ENCODE measurements around the gene ROR2.

The ROR2 gene

DNA sequence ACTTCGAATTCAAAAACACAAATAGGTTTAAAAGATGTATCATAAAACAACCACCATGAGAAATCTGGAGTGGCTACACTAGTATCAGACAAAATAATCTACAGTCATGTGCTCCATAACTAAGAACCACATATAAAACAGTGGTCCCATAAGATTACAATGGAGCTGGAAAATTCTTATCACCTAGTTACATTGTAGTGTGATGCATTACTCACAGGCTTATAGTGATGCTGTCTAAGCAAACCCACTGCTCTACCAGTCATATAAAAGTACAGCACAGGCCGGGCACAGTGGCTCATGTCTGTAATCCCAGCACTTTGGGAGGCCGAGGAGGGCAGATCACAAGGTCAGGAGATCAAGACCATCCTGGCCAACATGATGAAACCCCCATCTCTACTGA is 160.1 kb downstream of the ROR2 start:
- no peak for DNase-seq

DNA sequence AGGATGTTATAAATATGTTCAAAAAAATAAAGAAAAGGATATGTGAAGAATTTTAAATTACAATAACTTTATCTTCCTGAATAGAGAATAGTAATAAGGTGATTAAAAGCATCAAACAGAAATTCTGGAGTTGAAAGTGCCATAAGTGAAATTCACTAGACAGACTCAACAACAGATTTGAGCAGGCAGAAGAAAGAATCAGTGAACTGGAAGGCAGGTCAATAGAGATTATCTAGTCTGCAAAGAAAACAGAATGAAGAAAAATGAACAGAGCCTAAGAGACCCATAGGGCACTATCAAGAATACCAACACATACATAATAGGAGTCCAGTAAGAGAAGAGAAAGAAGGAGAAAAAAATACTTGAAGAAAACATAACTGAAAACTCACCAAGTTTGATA is 162.1 kb downstream of the ROR2 start:
- DNase-seq = no peak

DNA sequence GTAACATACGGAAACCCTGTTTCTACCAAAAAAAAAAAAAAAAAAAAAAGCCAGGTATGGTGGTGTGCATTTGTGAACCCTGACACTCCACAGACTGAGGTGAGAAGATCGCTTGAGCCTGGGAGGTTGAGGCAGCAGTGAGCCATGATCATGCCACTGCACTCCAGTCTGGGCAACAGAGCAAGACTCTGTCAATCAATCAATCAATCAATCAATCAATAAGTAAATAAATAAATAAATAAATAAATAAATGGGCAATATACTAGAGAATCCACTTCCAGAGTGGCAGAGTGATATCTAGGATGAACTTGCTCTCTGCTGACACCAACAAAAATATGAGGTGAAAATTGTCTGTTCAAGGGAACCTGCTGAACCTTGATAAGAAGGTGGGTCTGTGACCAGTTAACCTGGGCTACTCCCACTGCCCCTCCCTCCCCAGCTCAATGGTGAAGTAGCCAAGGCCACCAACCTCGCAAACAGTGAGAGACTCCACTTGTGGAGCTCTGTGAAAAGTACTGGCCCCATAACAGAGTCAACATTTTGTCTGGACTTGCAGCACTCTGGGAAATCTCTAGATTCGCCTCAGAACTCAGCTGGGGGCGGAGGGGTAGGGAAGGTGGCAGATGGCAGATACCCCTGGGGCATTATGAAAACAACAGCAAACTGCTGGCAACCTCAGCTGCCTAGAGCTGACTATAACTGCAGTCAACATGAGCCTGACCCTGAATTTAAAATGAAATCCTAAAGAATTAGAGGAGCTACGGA is 163.7 kb downstream of the ROR2 start:
- no peak for DNase-seq

DNA sequence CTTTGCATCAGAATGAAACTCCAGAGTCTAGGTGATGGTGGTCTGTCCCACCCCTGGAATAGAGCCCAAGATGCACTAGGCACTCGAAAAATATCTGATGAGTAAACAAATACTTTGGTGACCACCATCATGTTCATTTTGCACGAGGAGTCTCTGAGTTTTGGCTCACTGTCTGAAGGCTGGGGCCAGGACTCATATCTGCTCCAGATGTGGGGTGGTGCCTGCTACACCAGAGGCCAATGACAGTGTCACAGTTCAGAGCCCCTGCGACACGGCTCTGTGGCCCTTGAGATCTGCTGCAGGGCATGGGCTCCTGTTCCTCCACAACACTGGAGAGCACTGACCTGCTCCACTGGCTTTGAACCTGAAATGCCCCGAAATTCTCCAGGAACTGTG is 164.6 kb downstream of the ROR2 start:
- DNase-seq = no peak

DNA sequence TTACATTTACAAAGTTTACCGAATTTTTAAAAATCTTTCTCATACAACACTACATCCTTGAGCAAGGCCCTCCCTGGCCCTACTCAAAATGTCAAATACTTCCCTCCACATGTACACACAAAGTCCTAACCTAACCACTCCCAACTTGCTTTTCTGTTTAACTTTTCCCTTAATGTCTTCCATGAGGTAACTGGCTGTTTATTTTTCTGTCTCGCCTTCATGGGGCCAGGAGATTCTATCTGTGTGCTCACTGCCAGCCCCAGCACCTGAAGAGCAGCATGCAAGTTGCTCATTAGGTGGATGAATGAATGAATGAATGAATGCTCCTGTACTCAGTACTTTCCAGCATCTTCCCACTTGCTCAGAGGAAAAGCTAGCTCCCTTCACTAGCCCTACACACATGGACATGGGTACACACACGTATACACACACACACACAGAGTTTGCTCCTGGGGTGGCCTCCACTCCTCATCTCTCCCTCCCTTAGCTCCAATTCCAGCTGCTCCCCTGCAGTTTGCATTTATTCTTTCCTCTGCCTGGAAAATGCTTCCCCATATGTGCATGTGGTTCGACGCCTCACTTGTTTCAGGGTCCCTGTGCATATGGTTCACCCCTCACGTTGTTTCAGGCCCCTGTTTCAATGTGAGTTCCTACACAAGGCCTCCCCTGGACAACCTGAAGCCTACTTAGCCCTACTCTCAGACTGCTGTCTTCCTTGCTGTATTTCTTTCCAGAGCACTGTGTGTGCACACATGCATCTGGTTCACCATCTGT is 165.2 kb downstream of the ROR2 start:
- no peak for DNase-seq

DNA sequence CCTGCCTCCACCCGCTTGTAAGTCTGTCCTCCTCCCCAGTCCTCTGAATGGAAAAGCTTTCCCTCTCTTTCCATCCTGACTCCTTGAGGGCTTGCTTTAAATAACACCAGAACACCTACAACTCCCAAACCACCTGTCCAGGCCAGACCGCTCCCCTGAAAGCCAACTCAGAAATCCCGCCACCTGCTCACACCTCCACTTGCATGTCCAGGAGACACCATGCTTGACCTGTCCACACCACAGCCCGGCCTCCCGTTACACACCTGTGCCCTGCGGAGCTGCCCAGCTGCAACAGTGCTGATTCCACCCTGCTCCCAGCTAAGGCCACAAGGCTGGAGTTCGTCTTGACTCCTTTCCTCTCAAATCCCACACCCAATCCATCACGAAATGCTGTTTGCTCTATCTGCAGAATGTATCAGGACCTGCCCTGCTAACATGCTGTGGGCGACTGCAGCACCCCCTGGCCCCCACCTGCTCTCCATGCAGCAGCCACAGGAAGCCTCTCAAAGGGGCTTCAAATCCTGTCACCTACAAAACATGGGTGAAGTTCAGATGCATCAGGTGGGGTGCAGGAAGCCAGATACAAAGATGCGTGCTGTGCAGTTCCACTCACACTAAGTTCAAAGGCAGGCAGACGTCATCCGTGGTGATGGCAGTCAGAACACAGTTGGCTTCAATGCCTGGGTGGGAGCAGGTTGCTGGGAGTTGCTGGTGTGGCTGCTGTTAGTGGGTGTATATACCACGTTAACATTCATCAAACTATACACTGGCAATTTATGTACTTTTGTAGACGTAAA is 166.0 kb downstream of the ROR2 start:
- no peak for DNase-seq

DNA sequence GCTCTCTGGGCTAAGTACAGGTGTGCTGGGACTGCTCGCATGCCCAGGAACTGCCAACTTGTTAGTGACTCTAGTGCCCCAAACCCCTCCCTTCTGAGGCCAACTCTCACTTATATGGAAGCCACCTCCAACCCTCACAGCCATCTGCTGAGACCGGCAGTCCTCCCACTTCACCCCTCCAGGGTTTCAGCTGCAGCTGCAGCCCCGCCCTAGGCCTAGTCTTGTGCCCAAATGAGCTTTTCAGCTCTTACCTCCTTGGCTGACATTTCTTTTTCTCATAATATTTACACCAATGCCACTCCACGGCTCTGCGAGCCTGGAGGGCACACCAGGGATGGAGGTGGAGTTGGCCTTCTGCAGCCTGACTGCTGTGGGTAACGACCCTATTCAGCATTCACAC is 166.6 kb downstream of the ROR2 start:
- DNase-seq = no peak

DNA sequence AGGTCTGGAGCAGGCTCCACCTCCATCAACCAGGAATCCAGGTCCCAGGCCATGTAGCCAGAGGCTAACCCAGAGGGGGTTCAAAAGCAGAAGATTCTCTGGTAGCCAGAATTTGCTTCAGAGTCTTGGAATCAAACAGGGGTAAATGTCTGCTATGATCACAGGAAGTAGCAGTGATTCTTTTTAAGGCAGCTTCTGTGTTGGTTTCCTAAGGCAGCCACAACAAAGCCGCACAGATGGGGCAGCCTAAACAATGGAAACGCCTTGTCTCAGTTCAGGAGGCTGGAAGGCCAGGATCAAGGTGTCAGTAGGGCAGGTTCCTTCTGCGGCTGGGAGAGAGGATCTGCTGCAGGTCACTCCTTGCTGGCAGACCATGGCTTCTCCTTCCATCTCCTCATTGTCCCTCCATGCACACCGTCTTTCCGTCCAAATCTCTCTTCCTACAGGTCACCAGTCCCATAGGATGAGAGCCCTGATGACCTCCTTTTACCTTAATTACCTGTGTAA is 167.3 kb downstream of the ROR2 start:
- DNase-seq = no peak

DNA sequence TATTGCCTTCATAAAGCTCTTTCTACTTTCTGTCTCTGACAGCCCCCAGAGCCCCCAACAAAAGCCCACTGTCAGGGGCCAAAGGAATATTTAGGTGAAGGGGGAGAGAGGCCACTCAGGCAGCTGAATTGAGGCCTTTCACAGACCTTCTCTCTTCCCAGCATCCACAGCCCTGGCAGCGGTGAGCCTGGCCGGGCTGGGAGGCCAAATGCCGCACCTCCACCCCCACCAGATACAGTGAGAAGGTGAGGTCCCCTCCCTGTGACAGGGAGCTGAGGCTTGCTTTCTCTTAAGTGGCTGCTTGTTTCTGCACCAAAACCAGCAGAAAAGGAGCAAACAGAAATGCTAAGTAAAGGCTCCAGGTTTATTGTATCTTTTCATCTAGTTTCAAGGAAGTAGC is 168.1 kb downstream of the ROR2 start:
- DNase-seq = no peak

DNA sequence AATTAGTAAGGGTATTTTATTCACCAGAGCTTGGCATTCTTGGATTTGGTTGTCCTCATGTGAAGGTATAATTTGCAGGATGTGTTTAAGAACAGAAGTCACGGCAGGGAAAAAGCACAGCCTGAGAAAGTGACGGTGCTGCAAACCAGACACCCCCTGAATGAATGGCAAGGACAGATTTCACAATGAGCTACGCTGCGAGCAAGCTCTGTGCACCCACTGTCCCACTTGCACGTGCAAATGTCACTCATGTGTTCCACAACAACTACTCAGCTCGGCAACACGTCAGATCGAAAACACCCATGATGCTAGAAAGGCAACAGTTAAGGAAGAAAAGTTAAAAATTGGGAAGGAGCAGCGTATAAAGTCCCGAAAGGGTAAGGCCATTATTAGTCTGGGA is 168.9 kb downstream of the ROR2 start:
- DNase-seq = no peak

DNA sequence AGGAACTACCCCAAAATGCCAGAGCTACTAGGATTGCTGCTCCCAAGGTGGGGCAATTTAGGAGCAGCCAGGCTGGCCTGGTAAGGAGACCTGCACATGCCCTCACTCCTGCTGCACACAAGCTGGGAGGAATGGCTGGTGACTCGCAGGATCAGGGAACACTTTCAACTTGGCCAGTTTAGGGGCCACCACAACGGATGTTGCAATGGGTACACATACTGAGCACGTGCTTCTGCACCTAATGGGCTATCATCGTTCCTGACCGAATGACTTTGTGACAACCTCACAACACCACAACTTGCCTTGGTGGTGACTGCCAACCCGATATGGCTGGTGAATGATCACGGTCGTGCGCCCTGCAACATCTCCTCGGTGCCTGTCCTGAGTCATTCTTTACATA is 172.0 kb downstream of the ROR2 start:
- DNase-seq = no peak

DNA sequence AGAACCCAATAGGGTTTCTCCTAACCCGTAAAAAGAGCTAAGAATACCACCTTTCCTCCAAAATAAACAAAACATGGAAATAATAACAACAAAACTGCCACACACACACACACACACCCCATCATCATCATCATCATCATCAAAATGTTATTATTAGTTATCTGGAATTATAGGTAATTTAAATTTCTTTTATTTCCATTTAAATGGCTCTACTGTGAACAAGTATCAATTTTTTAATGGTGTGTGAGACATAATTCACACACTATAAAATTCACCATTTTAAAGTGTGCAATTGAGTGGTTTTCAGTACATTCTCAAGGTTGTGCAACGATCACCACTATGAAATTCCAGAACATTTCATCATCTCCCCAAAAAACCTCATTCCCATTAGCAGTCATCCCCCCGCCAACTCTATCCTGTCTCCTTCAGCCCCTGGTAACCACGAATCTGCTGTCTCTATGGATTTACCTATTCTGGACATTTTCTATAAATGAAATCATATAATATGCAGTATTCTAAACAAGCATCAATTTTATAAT is 172.7 kb downstream of the ROR2 start:
- no peak for DNase-seq

DNA sequence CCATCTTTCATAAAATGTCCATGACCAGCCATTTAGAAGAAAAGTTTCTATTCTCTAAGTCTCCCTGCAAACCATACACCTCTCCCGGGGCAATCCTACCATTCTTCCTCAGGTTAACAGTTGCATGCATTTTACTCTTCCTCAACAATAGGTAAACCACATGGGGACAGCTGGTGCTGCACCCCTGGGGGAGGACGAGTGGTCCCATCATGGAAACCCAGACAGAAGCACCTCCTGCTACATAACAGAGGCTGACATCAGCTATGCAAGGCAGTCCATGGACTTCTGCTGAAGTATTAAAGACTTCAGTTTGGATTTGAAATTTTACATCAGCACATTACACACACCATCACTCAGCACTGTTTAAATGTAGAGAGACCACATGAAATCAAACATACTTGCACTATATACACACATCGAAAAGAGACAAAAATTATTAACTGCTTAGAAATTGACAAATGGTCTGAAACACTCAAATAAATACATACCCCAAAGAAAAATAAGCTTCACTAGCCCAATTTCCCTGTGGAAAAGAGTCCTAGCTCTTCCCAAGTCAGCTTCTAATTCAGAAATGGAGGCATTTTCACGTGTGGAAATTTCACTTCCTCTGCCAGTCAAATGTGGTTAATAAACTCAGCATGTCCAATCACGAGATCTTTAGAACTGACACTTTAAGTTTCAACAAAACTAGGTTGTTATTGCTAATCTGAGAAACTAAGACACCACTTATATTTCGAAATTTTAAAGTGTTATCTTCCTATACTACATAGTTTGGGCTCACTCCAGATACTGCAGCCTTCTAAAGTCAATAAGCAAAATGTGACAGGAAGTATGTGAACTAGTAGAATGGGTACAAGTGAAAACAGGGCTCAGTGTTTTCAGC is 173.4 kb downstream of the ROR2 start:
- DNase-seq = no peak

DNA sequence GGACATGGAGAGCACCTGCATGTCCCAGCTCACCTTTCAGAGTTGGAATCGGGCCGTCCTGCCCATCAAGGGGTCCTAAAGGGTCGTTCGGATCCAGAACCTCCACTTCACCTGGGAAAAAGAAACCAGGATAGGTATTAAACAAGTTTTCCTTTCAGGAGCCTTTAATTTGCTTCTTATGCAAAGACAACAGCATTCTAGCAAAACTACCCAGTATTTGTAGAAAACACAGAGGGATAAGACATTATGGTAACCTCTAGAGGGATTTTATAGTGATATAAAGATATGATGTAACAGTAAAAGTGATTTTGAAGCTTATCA is 174.4 kb downstream of the ROR2 start:
- no peak for DNase-seq

DNA sequence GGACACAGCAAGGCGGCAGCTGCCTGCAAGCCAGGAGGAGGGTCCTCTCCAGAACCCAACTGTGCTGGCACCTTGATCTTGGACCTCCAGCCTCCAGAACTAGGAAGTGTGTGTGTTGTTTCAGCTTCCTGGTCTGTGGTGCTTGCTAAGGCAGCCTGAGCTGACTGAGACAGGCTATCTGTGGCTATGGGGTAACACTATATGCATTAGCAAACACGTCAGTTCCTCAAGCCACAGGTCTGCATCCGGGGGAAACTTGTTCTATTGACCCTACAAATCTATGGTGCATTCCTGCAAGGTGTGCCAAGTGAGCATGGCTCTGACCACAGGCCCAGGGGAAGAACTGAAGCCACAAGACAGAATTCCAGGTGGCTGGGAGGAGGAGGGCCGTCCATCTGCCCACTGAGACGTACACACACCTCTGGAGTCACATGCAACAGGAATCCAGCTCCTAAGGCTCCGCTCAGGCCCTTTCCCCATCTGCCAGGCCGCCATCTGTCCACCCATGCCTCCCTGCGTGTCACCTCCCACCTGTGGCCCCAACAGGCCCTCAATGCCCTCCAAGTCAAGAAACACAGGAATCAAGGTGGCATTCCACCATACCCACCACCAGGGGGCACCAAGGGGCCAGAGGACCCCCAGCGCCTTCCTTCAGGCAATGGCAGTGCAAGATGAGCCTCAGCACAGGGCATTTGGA is 174.9 kb downstream of the ROR2 start:
- peak; percentile 40 to 56 for DNase-seq

DNA sequence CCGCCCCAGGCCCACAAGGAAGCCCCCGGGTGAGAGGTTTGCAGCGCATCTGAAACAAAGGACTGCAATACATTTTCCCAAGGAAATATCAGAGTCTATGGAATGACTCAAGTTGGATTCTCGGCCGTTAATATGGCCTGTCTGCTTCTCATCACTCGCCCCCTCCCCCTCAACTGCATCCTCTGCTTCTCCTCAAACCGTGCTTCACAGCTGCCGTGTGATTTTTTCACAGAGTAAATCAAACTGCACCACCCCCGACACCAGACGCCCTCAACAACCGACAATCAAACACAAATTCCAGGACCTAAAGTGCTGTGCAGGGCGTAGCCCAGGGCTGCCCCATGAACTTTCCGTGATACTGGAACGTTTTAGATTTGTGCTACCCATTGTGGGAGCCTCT is 176.9 kb downstream of the ROR2 start:
- no peak for DNase-seq

DNA sequence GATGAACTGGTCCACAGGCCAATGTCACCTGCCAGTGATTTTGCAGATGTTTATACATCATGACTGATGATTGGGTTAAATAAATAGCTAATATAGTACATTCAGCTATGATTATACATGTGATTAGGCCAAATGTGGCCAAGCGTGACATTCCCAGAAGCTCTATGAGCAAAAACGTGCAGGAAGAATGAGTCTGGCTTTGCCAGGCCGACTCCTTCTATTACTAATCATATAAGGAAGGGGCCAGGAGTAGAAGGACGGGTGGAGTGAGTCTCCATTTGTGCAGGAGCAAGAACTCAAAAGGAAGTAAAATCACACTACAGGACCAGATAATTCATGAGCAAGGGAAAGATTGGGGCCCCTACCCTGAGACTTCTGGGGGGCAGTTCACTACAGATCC is 178.2 kb downstream of the ROR2 start:
- DNase-seq = no peak

DNA sequence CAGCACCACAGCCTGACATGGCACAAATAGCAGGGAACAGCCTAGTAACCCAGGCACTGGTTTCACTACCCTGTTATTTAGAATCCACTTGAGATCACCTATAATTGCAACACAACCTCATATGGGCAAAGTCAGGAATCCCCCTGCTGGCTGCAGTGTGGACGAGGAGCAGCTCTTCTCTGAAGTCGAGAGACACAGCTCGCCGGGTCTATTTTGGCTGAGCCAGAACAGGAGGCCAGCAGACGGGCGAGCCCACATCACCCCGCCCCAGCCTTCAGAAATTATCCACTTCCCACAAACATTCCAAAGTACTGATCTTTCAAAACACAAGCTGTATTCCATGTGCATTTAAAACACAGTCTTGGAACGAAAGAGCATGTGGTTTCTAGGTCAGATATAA is 179.0 kb downstream of the ROR2 start:
- no peak for DNase-seq

DNA sequence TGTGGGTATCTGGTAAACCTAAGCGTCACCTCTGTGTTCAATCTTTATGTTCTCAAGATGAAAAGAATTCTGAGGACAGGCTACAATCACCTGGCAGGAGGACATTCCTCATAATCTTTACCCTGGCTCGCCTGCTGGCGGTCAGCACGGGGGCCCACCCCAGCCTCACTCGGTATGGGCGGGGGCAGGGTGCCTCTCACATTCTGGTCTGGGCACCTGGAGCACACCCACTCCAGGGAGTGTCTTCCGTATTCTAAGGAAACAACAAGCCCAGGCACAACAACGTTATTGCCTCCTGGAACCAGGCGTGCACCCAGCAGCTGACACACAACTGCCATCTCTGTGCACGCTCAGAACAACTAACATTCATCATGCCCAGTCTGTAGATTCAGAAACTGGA is 179.8 kb downstream of the ROR2 start:
- DNase-seq = no peak

DNA sequence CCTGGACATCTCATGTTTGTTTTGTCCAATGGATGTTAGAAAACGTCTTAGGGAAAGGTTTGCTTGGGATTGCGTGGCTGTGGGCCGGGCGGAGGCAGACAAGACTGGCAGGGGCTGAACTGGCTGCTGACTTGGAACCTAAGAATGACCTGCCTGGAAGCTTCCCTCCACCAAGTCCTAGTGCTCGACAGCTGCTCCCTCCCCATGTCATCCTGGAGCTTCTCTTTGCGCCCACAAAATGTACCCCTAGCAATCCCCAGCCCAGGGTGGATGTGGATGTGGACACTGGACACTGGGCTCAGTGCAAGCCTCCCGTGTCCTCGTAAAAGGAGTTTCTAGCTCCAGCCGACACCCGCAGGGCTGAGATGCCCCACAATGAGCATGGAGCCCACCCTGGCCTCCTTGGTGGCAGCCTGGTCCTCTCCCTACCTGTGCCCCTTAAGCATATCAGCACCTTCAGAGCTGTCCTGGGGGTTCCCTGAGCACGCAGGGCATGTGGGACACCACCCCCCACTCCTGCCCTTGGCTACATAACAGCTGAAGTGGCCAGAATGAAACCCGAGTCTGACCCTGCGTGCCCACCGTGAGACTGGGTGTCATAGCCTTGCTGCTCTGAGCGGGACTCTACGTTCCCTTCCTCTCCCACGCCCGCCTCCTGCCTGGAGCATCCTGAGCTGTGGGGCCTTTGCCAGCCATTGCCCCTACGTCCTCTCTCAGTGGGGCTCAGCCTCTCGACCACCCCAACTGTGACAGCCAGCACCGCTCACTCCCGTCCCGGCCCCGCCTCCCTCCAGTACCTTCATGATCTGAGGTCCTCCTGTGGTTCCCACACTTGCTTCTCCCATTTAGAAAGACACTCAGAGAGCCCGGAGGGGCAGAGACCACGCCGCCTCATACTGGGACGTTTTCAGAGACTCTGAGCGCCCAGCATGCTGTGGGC is 180.8 kb downstream of the ROR2 start:
- DNase-seq = no peak

DNA sequence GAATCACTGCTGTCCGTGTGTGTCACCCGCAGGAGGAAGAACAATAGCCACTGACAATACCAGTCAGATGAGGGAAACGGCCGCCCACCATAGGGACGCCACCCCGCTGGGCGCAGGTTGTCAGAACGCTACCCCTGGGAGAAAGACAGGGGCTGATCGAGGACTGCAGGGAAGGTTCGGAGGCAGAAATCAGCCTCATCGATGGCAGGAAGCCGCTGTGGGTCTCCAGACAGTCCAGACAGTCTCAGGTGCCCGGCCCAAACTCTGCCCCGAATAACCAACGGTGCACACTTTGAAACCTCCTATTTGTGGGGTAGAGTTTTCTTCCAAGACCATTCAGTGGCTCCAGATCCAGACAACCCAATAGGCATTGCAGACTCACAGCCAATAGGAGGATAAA is 181.5 kb downstream of the ROR2 start:
- no peak for DNase-seq
